DND-41 (cell line): Measurements from ENCODE around the gene CALML6.

Experiments used
- CTCF ChIP-seq: IDR thresholded peaks from 2 replicates; pipeline ENCODE4 v1.5.1; 2012; ENCODE audit warnings: borderline replicate concordance, low read length, moderate library complexity, mild to moderate bottlenecking; ENCODE audit not compliant: poor library complexity, severe bottlenecking; ENCODE audit errors: extremely low read depth
- EZH2 ChIP-seq: IDR thresholded peaks from 3 replicates; pipeline ENCODE4 v1.6.1; 2012; ENCODE audit warnings: borderline replicate concordance, low read depth, mild to moderate bottlenecking, moderate library complexity, low read length, inconsistent platforms; ENCODE audit not compliant: severe bottlenecking

DNA sequence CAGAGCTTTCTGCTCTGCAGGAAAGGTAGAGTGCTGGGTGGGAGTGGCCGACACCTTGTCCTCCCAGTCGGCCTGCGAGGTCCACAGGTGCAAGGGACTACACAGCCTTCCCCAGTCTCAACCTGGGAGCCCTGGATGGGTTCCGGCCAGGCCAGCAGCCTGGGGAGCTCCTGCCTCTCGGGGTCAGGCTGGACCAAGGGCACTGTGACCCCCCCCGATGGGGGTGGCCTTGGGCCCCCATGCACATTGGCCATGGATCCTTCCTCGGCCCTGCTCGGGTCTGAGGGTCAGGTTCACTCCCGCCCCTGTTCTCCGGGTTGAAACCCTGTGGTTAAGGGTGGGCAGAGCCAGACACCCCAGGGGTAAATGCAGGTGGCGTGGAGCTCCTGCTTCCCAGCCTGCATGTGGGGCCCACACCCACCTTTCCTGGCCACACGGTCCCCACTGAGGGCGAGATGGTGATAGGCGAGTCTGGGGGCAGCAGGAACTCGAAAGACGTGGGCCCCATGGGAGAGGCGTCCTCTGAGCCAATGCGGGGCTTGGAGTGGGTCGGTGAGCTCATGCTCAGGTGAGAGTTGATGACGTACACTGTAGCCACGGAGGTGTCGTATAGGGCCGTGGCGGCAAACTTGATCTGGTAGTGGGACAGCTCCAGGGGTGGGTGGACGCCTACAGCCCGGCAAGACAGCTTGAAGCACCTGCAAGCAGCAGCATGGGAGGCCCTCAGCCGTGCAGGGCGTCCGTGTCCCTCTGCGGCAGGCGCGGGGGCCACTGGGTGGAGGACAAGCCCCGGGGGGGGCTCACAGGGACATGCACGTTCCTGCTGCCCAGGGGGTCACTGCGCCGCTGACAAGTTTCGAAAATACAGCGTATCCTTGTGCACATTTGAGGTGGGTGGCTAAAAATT, 14.8 kb downstream of the CALML6 start:
- no peak for TF ChIP-seq CTCF
- TF ChIP-seq EZH2 = no peak
